HepG2 (cell line): ENCODE data around the gene RGS14. TPM values are rescaled to one million over a fixed set of nuclear protein-coding genes. Genes with fewer than 3 reads are reported as not detected.

Source experiments
- ATF7 ChIP-seq, 2 experiments: fragments of 450-650 bp in 1 of 2; sonication (generic) in 1 of 2; formaldehyde crosslinking in 1 of 2; IDR thresholded peaks; 2 replicates each; pipeline versions ENCODE4 v1.4.0 to v1.6.1; 2016 to 2020; ENCODE audit warnings: antibody characterized with exemption in 1 of 2, mild to moderate bottlenecking in 1 of 2, missing genetic modification reagents in 1 of 2
- CSRNP1 ChIP-seq: sonication (generic); formaldehyde crosslinking; IDR thresholded peaks from 2 replicates; pipeline ENCODE4 v1.8.1; 2023; ENCODE audit warnings: mild to moderate bottlenecking, missing genetic modification reagents
- FOXP1 ChIP-seq, 2 experiments: fragments of 450-650 bp in 1 of 2; IDR thresholded peaks; 2 replicates each; pipeline ENCODE4 v1.6.1; 2017 to 2018; ENCODE audit warnings: antibody characterized with exemption in 1 of 2
- GATA4 ChIP-seq: sonication (generic); IDR thresholded peaks from 2 replicates; pipeline ENCODE4 v1.6.1; 2016; ENCODE audit warnings: antibody characterized with exemption, low read depth, borderline replicate concordance
- NFYC ChIP-seq: IDR thresholded peaks from 2 replicates; pipeline ENCODE4 v1.6.1; 2016; ENCODE audit warnings: missing genetic modification reagents, missing compliant biosample characterization
- PLSCR1 ChIP-seq: sonication (generic); formaldehyde crosslinking; IDR thresholded peaks from 2 replicates; pipeline ENCODE4 v1.5.0; 2020; ENCODE audit warnings: missing genetic modification reagents, mild to moderate bottlenecking, borderline replicate concordance
- RBFOX2 ChIP-seq: fragments of 200-400 bp; formaldehyde crosslinking; IDR thresholded peaks from 2 replicates; pipeline ENCODE4 v1.6.1; 2017; ENCODE audit warnings: low read depth, mild to moderate bottlenecking, low read length
- RFX3 ChIP-seq: IDR thresholded peaks from 2 replicates; pipeline ENCODE4 v1.6.1; 2016; ENCODE audit warnings: missing biosample characterization, missing genetic modification reagents
- RFXANK ChIP-seq: IDR thresholded peaks from 2 replicates; pipeline ENCODE4 v1.6.1; 2016
- SRY ChIP-seq: sonication (generic); formaldehyde crosslinking; IDR thresholded peaks from 2 replicates; pipeline ENCODE4 v1.8.0; 2022; ENCODE audit warnings: mild to moderate bottlenecking, missing genetic modification reagents
- TEAD2 ChIP-seq: sonication (generic); formaldehyde crosslinking; IDR thresholded peaks from 2 replicates; pipeline ENCODE4 v1.9.0; 2021; ENCODE audit warnings: missing genetic modification reagents
- U2AF2 ChIP-seq: fragments of 200-400 bp; formaldehyde crosslinking; IDR thresholded peaks from 2 replicates; pipeline ENCODE4 v1.6.1; 2017; ENCODE audit warnings: low read depth, mild to moderate bottlenecking, low read length
- polyA plus RNA-seq, 8 experiments: library from polyadenylated mRNA; depleted of rRNA in 3 of 8; stranded (reverse) in 7 of 8; unstranded in 1 of 8; fragments of >200 nt; fragmentation: Illumina TruSeq in 4 of 8; extraction: Trizol in 4 of 8; gene quantifications; 2 replicates each; pipeline versions ENCODE4 v1.2.1 to v1.2.3, GENCODE V29; 2011 to 2016; ENCODE audit warnings: low read depth in 4 of 8, missing spikeins in 1 of 8, mixed read lengths in 1 of 8; ENCODE audit not compliant: insufficient read depth in 1 of 8
- total RNA-seq, 5 experiments: library from RNA; depleted of rRNA; stranded (reverse); fragments of >200 nt; fragmentation: Illumina TruSeq; extraction: Trizol; gene quantifications; 2 replicates each; pipeline ENCODE4 v1.2.3, GENCODE V29; 2016; ENCODE audit warnings: low read depth in 1 of 5
- TF ChIP-seq, protein P1 (sequence below): sonication (generic); formaldehyde crosslinking; IDR thresholded peaks from 2 replicates; pipeline ENCODE4 v1.4.0; 2020; ENCODE audit warnings: missing genetic modification reagents, borderline replicate concordance
- TF ChIP-seq, protein P2 (sequence below): sonication (generic); formaldehyde crosslinking; IDR thresholded peaks from 2 replicates; pipeline ENCODE4 v1.8.0; 2022; ENCODE audit warnings: mild to moderate bottlenecking, missing genetic modification reagents, moderate library complexity
- TF ChIP-seq, protein P3 (sequence below): IDR thresholded peaks from 2 replicates; pipeline ENCODE4 v1.6.1; 2016; ENCODE audit warnings: missing compliant biosample characterization, missing genetic modification reagents, borderline replicate concordance
- TF ChIP-seq, protein P4 (sequence below): sonication (generic); formaldehyde crosslinking; IDR thresholded peaks from 2 replicates; pipeline ENCODE4 v1.4.0; 2020; ENCODE audit warnings: missing genetic modification reagents

Gene RGS14
- total and polyA plus RNA-seq, 2 of the 13 experiments (the other 11 are each of a cell fraction or from before 2014, with no cell fraction given): 11.1 to 17.2 TPM

GRCh38 chr5:177366528-177367322 lies 9.0 kb downstream of the RGS14 start (continued):
- TF ChIP-seq, protein P1, sequence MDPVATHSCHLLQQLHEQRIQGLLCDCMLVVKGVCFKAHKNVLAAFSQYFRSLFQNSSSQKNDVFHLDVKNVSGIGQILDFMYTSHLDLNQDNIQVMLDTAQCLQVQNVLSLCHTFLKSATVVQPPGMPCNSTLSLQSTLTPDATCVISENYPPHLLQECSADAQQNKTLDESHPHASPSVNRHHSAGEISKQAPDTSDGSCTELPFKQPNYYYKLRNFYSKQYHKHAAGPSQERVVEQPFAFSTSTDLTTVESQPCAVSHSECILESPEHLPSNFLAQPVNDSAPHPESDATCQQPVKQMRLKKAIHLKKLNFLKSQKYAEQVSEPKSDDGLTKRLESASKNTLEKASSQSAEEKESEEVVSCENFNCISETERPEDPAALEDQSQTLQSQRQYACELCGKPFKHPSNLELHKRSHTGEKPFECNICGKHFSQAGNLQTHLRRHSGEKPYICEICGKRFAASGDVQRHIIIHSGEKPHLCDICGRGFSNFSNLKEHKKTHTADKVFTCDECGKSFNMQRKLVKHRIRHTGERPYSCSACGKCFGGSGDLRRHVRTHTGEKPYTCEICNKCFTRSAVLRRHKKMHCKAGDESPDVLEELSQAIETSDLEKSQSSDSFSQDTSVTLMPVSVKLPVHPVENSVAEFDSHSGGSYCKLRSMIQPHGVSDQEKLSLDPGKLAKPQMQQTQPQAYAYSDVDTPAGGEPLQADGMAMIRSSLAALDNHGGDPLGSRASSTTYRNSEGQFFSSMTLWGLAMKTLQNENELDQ: no peak
- TF ChIP-seq, protein P2, sequence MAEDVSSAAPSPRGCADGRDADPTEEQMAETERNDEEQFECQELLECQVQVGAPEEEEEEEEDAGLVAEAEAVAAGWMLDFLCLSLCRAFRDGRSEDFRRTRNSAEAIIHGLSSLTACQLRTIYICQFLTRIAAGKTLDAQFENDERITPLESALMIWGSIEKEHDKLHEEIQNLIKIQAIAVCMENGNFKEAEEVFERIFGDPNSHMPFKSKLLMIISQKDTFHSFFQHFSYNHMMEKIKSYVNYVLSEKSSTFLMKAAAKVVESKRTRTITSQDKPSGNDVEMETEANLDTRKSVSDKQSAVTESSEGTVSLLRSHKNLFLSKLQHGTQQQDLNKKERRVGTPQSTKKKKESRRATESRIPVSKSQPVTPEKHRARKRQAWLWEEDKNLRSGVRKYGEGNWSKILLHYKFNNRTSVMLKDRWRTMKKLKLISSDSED (CRISPR knock-in tag): no peak
- TF ChIP-seq SRY (CRISPR knock-in tag): no peak
- TF ChIP-seq, protein P3, sequence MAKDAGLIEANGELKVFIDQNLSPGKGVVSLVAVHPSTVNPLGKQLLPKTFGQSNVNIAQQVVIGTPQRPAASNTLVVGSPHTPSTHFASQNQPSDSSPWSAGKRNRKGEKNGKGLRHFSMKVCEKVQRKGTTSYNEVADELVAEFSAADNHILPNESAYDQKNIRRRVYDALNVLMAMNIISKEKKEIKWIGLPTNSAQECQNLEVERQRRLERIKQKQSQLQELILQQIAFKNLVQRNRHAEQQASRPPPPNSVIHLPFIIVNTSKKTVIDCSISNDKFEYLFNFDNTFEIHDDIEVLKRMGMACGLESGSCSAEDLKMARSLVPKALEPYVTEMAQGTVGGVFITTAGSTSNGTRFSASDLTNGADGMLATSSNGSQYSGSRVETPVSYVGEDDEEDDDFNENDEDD (CRISPR knock-in tag): 0 out of 2 replicates have a peak, but pooled peaks have one; percentile 24
- TF ChIP-seq RFXANK (CRISPR knock-in tag): no peak
- TF ChIP-seq RBFOX2: peak; percentile 80
- no peak for TF ChIP-seq U2AF2
- TF ChIP-seq, protein P4, sequence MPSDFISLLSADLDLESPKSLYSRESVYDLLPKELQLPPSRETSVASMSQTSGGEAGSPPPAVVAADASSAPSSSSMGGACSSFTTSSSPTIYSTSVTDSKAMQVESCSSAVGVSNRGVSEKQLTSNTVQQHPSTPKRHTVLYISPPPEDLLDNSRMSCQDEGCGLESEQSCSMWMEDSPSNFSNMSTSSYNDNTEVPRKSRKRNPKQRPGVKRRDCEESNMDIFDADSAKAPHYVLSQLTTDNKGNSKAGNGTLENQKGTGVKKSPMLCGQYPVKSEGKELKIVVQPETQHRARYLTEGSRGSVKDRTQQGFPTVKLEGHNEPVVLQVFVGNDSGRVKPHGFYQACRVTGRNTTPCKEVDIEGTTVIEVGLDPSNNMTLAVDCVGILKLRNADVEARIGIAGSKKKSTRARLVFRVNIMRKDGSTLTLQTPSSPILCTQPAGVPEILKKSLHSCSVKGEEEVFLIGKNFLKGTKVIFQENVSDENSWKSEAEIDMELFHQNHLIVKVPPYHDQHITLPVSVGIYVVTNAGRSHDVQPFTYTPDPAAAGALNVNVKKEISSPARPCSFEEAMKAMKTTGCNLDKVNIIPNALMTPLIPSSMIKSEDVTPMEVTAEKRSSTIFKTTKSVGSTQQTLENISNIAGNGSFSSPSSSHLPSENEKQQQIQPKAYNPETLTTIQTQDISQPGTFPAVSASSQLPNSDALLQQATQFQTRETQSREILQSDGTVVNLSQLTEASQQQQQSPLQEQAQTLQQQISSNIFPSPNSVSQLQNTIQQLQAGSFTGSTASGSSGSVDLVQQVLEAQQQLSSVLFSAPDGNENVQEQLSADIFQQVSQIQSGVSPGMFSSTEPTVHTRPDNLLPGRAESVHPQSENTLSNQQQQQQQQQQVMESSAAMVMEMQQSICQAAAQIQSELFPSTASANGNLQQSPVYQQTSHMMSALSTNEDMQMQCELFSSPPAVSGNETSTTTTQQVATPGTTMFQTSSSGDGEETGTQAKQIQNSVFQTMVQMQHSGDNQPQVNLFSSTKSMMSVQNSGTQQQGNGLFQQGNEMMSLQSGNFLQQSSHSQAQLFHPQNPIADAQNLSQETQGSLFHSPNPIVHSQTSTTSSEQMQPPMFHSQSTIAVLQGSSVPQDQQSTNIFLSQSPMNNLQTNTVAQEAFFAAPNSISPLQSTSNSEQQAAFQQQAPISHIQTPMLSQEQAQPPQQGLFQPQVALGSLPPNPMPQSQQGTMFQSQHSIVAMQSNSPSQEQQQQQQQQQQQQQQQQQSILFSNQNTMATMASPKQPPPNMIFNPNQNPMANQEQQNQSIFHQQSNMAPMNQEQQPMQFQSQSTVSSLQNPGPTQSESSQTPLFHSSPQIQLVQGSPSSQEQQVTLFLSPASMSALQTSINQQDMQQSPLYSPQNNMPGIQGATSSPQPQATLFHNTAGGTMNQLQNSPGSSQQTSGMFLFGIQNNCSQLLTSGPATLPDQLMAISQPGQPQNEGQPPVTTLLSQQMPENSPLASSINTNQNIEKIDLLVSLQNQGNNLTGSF (CRISPR knock-in tag): no peak
- TF ChIP-seq RFX3 (CRISPR knock-in tag): no peak
- no peak for TF ChIP-seq ATF7 (IDR thresholded peaks at IDR 0.05)
- TF ChIP-seq ATF7 (CRISPR knock-in tag; IDR thresholded peaks at IDR 0.05): no peak
- no peak for TF ChIP-seq TEAD2 (CRISPR knock-in tag)
- no peak for TF ChIP-seq NFYC (CRISPR knock-in tag)
- TF ChIP-seq CSRNP1 (CRISPR knock-in tag): peak; percentile 75; the same call in 1 of the 2 replicates
- TF ChIP-seq GATA4: no peak
- TF ChIP-seq PLSCR1: no peak
- no peak for TF ChIP-seq FOXP1 (IDR thresholded peaks at IDR 0.05)
- no peak for TF ChIP-seq FOXP1 (CRISPR knock-in tag; IDR thresholded peaks at IDR 0.05)
